ENCODE data around the gene LRRIQ1. TPM values are rescaled to one million over a fixed set of nuclear protein-coding genes. Genes with fewer than 3 reads are reported as not detected.
A peak's percentile ranks its signal among the peaks of the same experiment; 100 is the strongest.

The LRRIQ1 gene
- total RNA-seq, 1 experiment from 2014 or later: 0.40 TPM

DNA sequence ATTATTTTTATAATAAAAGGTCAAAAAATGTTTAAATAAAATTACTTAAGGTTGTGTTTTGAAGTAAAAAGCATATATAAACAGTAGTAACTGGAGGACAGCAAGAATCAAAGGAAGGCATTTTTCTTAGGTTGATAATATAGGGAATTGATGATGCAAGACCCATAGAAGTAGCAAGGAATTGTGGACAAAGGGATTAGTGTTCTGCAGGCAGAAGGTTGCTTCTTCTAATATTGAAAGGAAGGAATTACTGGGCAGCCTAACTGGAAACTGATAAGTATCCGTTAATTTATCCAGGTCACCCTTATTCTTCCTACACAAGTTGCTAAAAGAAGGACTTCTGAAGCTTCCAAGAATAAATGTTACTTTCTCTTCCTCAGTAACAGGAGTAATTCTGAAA lies 189.3 kb downstream of the LRRIQ1 start:
- Histone ChIP-seq H3K27me3 (ENCODE audit: low read length) (no peaks in the 10 kb centered on the region), H3F3A (ENCODE audit: low read length, unreplicated experiment) (no peaks in the 10 kb centered on the region), H3K9me2 (replicated peaks; ENCODE audit: low read length) (no peaks in the 10 kb centered on the region), H2AFZ (ENCODE audit: low read length) (no peak overlapping the region), H3K79me2 (ENCODE audit: low read length) (no peaks in the 10 kb centered on the region), H3K27ac (ENCODE audit: low read length) (no peak overlapping the region), H4K20me1 (ENCODE audit: low read length) (no peaks in the 10 kb centered on the region), H3K4me1 (ENCODE audit: insufficient read depth, low read length) (no peaks in the 10 kb centered on the region), H3K9ac (ENCODE audit: low read length) (no peak overlapping the region), H3K36me3 (ENCODE audit: low read depth, low read length) (no peaks in the 10 kb centered on the region), H3K4me2 (ENCODE audit: low read length) (no peak overlapping the region), H3K9me3 (ENCODE audit: low read length) (no peaks in the 10 kb centered on the region), H3K4me3 (ENCODE audit: low read length) (no peak overlapping the region)
- ATAC-seq: no peak
- ChIA-PET CTCF (no interaction called here), POLR2A (ENCODE audit: unreplicated experiment) (no interaction called here)
- intact Hi-C loops (cut with micrococcal nuclease): no loop called here
- no TSS peak for BruUV-seq (replicated peaks)
- no peak for DNase-seq
- TF ChIP-seq EZH2 (IDR thresholded peaks at IDR 0.05; ENCODE audit: low read length, unreplicated experiment): no peak
- TF ChIP-seq EZH2phosphoT487 (IDR thresholded peaks at IDR 0.05; ENCODE audit: borderline replicate concordance, low read length): no peak
- TF ChIP-seq, protein P1, sequence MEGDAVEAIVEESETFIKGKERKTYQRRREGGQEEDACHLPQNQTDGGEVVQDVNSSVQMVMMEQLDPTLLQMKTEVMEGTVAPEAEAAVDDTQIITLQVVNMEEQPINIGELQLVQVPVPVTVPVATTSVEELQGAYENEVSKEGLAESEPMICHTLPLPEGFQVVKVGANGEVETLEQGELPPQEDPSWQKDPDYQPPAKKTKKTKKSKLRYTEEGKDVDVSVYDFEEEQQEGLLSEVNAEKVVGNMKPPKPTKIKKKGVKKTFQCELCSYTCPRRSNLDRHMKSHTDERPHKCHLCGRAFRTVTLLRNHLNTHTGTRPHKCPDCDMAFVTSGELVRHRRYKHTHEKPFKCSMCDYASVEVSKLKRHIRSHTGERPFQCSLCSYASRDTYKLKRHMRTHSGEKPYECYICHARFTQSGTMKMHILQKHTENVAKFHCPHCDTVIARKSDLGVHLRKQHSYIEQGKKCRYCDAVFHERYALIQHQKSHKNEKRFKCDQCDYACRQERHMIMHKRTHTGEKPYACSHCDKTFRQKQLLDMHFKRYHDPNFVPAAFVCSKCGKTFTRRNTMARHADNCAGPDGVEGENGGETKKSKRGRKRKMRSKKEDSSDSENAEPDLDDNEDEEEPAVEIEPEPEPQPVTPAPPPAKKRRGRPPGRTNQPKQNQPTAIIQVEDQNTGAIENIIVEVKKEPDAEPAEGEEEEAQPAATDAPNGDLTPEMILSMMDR (conservative IDR thresholded peaks at IDR 0.05; ENCODE audit: low read depth, low read length): no peak

DNA sequence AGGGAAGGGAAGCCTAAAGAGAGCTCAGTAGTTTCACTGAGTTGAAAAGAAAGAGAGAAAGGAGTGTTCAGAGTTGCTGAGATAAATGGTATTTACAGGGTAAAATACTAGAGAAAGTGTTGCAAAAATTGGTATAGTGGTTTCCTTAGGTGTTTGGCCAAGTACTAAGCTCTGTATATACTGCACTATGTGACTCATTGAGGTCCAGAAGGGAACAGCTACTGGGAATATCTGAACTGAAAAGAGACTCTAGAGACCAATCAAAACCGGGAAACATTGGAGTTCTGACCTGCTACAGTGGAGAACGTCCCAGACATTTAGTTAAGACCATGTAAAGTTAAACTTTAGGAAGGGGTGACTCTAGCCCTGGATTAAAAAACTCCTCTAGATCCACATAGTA lies 201.2 kb downstream of the LRRIQ1 start:
- BruUV-seq (replicated peaks): no TSS peak
- no peak overlapping the region for H2AFZ ChIP-seq (ENCODE audit: low read length)
- intact Hi-C loops (cut with micrococcal nuclease): no loop called here
- no peak for TF ChIP-seq EZH2 (IDR thresholded peaks at IDR 0.05; ENCODE audit: low read length, unreplicated experiment)
- no peaks in the 10 kb centered on the region for H3K27me3 ChIP-seq (ENCODE audit: low read length)
- H3K4me1 ChIP-seq (ENCODE audit: insufficient read depth, low read length): no peaks in the 10 kb centered on the region
- ATAC-seq (0 out of 2 replicates have a peak, but pooled peaks have one; percentile 24), DNase-seq (no peak)
- H3F3A ChIP-seq (ENCODE audit: low read length, unreplicated experiment): no peaks in the 10 kb centered on the region
- POLR2A ChIA-PET (ENCODE audit: unreplicated experiment): no interaction called here
- H3K4me3 ChIP-seq (ENCODE audit: low read length): no peak overlapping the region
- H3K27ac ChIP-seq (ENCODE audit: low read length): no peak overlapping the region
- H3K9ac ChIP-seq (ENCODE audit: low read length): no peak overlapping the region
- H3K4me2 ChIP-seq (ENCODE audit: low read length): no peak overlapping the region
- H3K9me2 ChIP-seq (replicated peaks; ENCODE audit: low read length): 0 out of 2 replicates have a peak, but pooled peaks cover 3% of the 10 kb centered on the region
- H4K20me1 ChIP-seq (ENCODE audit: low read length): no peaks in the 10 kb centered on the region
- no peaks in the 10 kb centered on the region for H3K36me3 ChIP-seq (ENCODE audit: low read depth, low read length)
- no peaks in the 10 kb centered on the region for H3K9me3 ChIP-seq (ENCODE audit: low read length)
- H3K79me2 ChIP-seq (ENCODE audit: low read length): no peaks in the 10 kb centered on the region
- CTCF ChIA-PET: interaction anchor here (0.7 kb wide), 1 partner anchor 188 kb away, joined by 4 read pairs; no protein-coding TSS in a partner anchor

DNA sequence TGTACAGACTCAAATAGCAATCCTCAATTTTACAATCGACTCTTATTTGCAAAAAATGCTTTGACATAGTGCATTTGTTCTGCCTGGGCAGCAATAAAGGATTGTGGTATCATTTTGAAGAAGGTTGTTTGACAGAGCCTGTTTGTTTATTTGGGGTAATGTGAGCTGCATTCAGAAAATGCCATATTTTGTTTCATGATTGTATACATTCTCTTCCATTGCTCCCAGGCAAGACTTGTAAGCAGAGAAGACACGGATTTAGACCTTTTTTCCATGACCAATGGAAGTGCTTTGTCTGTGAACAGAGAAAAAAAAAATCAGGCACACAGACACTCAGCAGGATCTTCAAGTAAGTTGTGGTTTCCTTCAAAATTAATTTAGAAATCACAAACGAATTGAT lies 208.4 kb downstream of the LRRIQ1 start:
- Histone ChIP-seq H4K20me1 (ENCODE audit: low read length) (no peaks in the 10 kb centered on the region), H3K9me3 (ENCODE audit: low read length) (no peaks in the 10 kb centered on the region), H3K9ac (ENCODE audit: low read length) (no peak overlapping the region), H3K27me3 (ENCODE audit: low read length) (no peaks in the 10 kb centered on the region), H3K27ac (ENCODE audit: low read length) (no peak overlapping the region), H3K9me2 (replicated peaks; ENCODE audit: low read length) (no peaks in the 10 kb centered on the region), H3K4me3 (ENCODE audit: low read length) (no peak overlapping the region), H3K79me2 (ENCODE audit: low read length) (no peaks in the 10 kb centered on the region), H3K36me3 (ENCODE audit: low read depth, low read length) (no peaks in the 10 kb centered on the region), H3K4me2 (ENCODE audit: low read length) (no peak overlapping the region), H3K4me1 (ENCODE audit: insufficient read depth, low read length) (no peaks in the 10 kb centered on the region), H2AFZ (ENCODE audit: low read length) (no peak overlapping the region), H3F3A (ENCODE audit: low read length, unreplicated experiment) (no peaks in the 10 kb centered on the region)
- no peak for ATAC-seq
- BruUV-seq (replicated peaks): no TSS peak
- TF ChIP-seq, protein P1 (conservative IDR thresholded peaks at IDR 0.05; ENCODE audit: low read depth, low read length): no peak
- no peak for TF ChIP-seq EZH2 (IDR thresholded peaks at IDR 0.05; ENCODE audit: low read length, unreplicated experiment)
- TF ChIP-seq EZH2phosphoT487 (IDR thresholded peaks at IDR 0.05; ENCODE audit: borderline replicate concordance, low read length): no peak
- CTCF ChIA-PET: no interaction called here
- no peak for DNase-seq
- POLR2A ChIA-PET (ENCODE audit: unreplicated experiment): no interaction called here
- intact Hi-C loops (cut with micrococcal nuclease): no loop called here
